GM23248 (cell line): Measurements from ENCODE around the gene CFAP73.

Experiments used
- EZH2 ChIP-seq: fragments of 200-600 bp; sonication (generic); IDR thresholded peaks from 2 replicates; pipeline ENCODE4 v1.6.1; 2018; ENCODE audit warnings: antibody characterized with exemption, mild to moderate bottlenecking; ENCODE audit not compliant: insufficient read depth, poor library complexity, severe bottlenecking
- EZH2phosphoT487 ChIP-seq: fragments of 200-600 bp; sonication (generic); IDR thresholded peaks from 2 replicates; pipeline ENCODE4 v1.6.1; 2018; ENCODE audit warnings: antibody characterized with exemption, moderate library complexity, mild to moderate bottlenecking, low read depth; ENCODE audit not compliant: insufficient read depth

DNA sequence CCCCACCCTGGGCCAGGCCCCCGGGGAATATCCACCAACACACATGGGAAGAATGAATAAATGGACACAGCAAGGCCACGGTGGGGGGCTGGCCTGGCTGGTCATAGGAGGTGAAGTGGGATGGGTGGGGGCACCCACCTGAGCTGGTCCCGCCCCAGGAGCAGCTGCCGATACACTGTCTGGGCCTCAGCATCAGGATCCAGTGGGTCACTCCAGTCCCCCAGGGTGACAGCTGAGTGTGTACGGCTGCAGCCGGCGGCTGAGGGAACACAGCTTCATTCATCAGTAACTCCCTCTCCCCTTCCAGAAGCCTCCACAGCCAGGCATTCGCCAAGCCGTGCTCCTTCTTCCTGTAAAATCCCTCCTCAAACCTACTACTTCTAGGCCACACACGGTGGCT, 47.8 kb upstream of the CFAP73 start:
- TF ChIP-seq EZH2phosphoT487 = no peak
- no peak for TF ChIP-seq EZH2
